Hematopoietic multipotent progenitor cell treated with erythropoietin and hydrocortisone succinate and interleukin-3 and kit ligand, for 15 days (in vitro differentiated cells): ENCODE data around the gene ZNF627.
"Not testable (repeated sequence)": the region's sequence is repeated elsewhere in the genome, so short reads cannot be mapped to it uniquely, and the experiment has no call there.

Source experiments
- DNase-seq: peaks from one replicate; pipeline ENCODE4 v3.0.0-alpha.2; 2015; ENCODE audit warnings: low spot score

The ZNF627 gene

GRCh38 chr19:11597202-11598102, at the start of gene ZNF627:
Gene ZNF627 (plus strand): TSS chr19:11597483. CDS start chr19:11597628, 145 bp downstream.
- peak; percentile 97 for DNase-seq

- no peak for DNase-seq
Observed at GRCh38 chr19:11547929-11548700, 49.2 kb upstream of the ZNF627 start.

- DNase-seq, result no peak
Observed at GRCh38 chr19:11549386-11549953, 47.8 kb upstream of the ZNF627 start.

GRCh38 chr19:11550265-11550664, 47.0 kb upstream of the ZNF627 start:
- DNase-seq, result no peak

GRCh38 chr19:11551603-11552235, 45.6 kb upstream of the ZNF627 start:
- DNase-seq, result peak; percentile 29

GRCh38 chr19:11552666-11553372, 44.5 kb upstream of the ZNF627 start:
- DNase-seq, result no peak

- no peak for DNase-seq
Observed at GRCh38 chr19:11554160-11554559, 43.1 kb upstream of the ZNF627 start.

GRCh38 chr19:11555246-11555645, 42.0 kb upstream of the ZNF627 start:
- DNase-seq, result no peak

- no peak for DNase-seq
Observed at GRCh38 chr19:11556634-11557420, 40.5 kb upstream of the ZNF627 start.

- DNase-seq, result peak; percentile 99
Observed at GRCh38 chr19:11558881-11559828, 38.1 kb upstream of the ZNF627 start, which contains the start of gene ELOF1. Gene ELOF1 (minus strand): TSS chr19:11559230. CDS start chr19:11554347, 4,883 bp downstream.

GRCh38 chr19:11560404-11561051, 36.8 kb upstream of the ZNF627 start:
- DNase-seq, result peak; percentile 93

- peak; percentile 83 for DNase-seq
Observed at GRCh38 chr19:11563532-11563931, 33.8 kb upstream of the ZNF627 start.

GRCh38 chr19:11564082-11564807, 33.0 kb upstream of the ZNF627 start:
- DNase-seq, result peak; percentile 48

- DNase-seq, result peak; percentile 46
Observed at GRCh38 chr19:11565649-11565980, 31.7 kb upstream of the ZNF627 start.

- peak; percentile 51 for DNase-seq
Observed at GRCh38 chr19:11566164-11566563, 31.1 kb upstream of the ZNF627 start.

- DNase-seq, result no peak
Observed at GRCh38 chr19:11570039-11570462, 27.2 kb upstream of the ZNF627 start.

- DNase-seq, result not testable (repeated sequence)
Observed at GRCh38 chr19:11573354-11573753, 23.9 kb upstream of the ZNF627 start.

- DNase-seq, result not testable (repeated sequence)
Observed at GRCh38 chr19:11573763-11574162, 23.5 kb upstream of the ZNF627 start.
